Brain pericyte (primary cell): Measurements from ENCODE around the gene RDH8.

Source experiments
- DNase-seq: peaks from one replicate; pipeline ENCODE4 v3.0.0-alpha.2; 2012; ENCODE audit warnings: low read depth, low spot score

Gene RDH8

DNA sequence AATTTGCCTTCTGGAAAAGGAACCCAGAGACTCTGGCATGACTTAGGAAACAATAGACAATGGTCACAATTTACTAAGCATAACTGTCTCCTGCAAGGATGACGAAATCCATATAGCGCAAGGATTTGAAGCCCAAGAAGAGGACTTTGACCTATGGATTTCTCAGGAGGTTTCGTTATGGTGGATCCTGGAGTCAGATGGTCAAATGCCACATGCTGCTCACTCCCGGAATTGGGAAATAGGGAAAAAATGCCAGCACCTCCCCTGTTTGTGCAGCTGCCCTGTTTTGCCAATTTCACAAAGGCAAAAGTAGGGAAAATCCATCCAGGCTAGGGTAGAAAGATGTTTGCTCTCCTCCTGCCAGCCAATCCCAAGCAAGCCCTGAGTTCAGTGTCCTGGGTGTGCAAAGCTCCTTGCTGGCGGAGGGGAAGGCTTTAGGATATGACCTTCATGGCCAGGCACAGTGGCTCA is 23.4 kb downstream of the RDH8 start:
- no peak for DNase-seq

DNA sequence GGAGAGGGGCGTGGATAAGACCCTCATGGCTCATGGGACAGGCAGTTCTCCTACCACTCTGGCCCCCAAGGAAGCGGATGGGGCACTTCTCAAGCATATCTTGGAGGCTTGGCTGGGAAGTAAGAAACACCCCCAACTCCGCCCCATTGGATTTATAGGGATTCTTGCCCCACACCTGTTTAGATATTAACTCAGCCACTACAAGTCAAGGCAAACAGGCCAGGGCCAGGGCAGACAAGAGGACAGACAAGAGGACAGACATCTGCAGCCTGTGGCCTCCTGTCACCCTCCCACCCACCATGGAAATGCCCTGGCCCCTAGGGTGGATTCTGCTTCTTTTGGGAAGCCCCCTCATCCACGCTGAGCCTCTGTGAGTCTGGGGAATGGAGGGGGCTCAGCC is 24.1 kb downstream of the RDH8 start:
- DNase-seq: no peak

DNA sequence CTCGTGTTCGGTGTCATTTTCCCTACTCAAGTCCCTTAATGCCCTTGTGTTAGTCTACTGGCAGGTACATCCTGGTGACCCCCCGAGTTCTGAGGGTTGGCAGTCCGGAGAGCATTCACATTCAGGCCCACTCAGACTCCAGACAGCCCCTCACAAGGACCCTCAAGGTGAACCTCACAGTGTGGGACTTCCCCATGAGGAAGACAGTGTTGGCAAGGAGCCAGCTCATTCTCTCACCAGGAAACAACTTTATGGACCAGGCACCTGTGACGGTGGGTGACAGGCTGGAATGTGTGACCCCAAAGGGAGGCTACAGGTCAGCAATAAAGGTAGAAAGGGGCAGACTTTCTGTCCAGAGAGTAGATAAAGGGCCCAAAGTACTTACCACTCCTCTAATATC is 24.5 kb downstream of the RDH8 start:
- DNase-seq: no peak

DNA sequence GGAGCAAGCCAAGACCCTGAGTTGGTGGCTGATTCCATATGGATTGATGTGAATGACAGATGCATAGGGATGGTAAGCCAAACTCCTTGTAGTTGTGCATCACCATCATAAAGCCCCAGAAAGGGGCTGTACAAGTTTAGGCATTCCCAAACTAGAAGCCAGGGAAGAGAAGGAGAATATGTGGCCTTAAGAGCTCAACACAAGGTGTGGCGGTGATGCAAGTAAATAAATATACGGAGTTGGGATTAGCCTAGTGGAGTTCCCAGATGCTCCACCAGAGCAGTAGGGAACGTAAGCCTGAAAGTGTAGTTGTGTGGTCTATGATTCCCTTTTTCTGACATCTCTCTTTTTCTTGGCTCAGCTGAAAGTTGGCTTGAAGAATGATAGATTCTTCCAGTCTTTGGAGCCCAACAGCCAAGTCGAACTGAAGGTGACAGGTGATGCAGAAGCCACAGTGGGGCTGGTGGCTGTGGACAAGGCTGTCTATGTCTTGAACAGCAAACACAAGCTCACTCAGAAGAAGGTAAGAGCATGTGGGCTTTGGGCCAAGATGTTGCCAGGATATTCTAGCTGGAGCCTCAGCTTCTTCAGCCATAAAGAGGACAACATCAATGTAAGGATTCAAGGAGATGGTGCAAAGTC is 30.1 kb downstream of the RDH8 start:
- DNase-seq: peak; percentile 31

DNA sequence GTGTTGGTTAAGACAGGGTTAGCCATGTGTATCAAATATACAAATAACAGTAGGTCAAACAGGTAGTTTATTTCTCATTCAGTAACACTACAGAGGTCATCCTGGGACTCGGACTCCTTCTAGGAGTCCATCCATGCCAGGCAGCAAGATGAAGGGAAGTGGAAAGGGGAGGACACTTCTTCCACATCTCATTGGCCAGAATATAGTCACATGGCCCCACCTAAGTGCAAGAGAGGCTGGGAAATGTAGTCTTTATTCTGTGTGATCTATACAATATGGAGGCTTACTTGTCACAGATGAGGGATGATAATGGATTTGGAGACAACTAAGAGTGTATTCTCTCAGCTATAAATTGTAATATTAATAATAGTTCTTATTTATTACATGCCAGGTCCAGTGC is 31.1 kb downstream of the RDH8 start:
- DNase-seq: no peak

DNA sequence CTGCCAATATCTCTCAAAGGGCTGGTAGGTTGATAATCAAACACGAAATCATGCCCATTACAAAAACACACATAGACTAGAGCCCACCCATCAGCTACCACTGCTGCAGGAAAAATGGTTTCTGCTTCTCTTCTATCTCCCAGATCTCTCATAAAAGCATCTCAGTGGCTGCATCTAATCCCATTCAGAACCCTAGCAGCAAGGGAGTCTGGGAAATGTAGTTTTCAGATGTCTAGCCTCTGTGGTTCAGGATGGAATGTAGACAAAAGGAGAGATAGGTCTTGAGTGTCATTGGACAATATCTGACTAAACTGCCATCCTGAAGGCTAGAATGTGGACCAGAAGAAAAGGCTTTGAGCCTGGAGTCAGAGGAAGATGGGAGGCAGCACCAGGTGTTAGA is 32.1 kb downstream of the RDH8 start:
- DNase-seq: no peak

DNA sequence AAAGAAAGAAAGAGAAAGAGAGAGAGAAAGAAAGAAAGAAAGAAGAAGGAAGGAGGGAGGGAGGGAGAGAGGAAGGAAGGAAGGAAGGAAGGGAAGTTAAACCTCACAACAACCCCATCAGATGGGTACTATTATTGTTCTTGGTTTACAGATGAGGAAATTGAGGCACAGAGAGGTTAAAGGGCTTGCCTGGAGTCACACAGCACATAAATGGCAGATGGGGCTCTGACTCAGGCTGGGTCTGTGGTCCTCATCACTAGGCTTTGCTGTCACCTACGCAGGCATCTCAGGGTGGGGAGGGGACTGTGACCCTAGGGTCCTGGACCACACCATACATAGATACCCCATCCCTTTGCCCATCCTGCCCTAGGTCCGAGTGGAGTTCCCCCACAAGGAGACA is 36.3 kb downstream of the RDH8 start:
- DNase-seq: no peak

DNA sequence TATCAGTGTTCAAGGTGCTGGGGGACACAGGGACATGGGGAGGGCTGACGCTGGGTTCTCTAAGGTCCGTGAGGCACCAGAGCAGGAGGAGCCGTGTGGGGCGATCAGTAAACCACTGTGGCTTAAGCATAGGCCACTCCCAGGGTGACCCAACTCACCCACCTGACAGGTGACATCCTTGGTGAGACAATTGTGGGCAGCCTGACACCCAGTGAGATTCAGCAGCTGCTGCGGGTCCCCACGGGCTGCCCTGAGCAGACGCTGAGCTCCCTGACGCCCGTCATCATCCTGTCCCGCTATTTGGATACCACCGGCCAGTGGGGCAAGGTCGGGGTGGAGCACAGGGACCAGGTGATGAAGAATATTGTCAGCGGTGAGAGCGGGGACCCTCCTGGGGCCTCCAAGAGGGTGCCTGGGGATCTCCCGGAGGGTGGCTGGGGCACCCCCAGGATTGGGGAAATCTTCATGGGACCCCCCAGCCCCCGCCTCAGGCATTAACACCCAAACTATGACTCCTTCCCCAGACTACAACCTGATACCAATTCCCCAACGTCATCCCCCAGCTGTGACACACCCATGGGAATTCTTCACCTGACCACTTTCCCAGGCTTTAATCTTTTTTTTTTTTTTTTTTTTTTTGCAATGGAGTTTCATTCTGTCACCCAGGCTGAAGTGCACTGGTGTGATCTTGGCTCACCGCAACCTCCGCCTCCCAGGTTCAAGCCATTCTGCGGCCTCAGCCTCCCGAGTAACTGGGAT is 39.5 kb downstream of the RDH8 start:
- no peak for DNase-seq

DNA sequence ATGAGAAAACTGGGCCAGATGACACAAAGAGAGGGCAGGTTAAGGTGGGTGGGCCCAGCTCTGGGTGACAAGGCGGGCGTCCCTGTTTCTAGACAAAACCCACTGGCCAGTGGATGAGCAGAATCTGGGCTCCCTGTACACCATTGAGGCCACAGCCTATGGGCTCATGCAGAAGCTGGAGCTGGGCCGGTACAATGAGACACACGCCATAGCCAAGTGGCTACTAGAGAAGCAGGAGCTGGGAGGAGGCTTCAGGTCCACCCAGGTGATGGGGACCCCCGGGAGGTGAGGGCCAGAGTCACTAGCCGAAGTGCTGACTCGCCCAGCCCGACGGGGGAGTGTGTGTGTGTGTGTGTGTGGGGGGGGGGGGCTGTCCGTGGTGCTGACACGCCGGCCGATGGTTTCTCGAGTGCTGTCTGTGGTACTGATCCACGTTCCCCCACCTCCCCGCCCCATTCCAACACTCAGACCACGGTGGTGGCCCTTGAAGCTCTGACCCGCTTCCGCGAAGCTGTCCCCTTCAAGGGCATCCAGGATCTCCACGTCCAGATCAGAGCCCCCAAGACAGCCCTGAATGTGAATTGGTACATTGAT is 48.5 kb downstream of the RDH8 start:
- DNase-seq: no peak

DNA sequence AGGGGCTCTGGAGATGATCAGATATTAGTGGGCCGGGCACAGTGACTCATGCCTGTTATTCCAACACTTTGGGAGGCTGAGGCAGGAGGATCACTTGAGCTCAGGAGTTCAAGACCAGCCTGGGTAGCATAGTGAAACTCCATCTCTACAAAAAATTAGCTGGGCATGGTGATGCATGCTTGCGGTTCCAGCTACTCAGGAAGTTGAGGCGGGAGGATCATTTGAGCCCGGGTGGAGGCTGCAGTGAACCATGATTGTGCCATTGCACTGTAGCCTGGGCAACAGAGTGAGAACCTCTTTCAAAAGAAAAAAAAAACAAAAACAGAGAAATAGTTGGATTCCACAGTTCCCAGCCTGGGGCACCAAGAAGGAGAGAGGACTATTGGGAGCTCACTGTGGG is 54.9 kb downstream of the RDH8 start:
- DNase-seq: no peak

DNA sequence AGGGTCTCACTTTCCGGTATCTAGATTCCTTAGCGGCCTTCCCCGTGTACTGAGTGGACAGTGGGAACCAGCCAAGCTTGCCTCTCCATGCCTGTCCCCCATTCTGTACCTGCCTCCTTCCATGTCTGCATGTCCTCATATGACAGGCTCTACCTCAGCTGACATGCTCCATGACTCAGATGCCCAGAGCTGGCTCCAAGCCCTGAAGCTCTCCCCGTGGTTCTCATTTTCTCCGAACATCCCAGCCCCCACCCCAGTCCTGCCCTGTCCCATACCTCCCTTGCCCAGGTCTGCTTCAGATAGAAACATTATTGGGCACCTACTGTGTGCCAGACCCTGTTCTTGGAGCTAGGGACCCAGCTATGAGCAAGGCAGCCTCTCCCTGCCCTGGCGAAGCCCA is 55.8 kb downstream of the RDH8 start:
- no peak for DNase-seq

DNA sequence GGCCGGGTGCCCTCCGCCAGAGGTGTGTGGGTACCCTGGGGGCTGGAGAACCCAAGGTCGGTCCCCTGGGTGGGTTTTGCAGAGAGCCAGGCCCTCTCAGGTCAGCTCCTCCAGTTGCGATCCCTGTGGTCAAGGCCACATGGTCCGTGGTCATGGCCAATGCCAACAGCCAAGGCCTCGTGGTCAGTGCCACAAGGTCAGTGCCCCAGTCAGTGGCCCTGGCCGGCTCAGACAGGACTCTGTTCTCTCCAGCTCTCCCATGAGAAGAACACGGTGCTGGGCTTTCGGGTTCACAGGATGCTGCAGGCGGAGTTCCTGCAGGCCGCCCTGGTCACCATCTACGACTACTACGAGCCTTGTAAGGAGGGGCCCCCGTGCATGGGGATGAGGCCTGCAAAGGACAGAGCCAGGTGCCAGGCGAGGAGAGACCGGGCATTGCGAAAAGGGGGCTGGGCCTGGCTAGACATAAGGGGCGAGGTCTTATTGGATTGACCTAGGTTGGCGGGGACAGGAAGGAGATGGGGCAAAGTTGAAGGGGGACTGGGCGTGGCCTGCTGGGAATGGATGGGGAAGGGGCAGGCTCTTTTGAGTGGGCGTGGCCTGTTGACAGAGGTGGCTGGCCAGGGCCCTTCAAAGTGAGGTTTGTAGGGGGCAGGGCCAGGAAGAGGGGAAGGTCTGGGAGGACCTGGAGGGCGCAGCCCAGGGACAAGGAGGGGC is 57.6 kb downstream of the RDH8 start:
- no peak for DNase-seq
